AG04450 (cell line): ENCODE results near the gene SLC25A27. TPM values are rescaled to one million over a fixed set of nuclear protein-coding genes. Genes with fewer than 3 reads are reported as not detected.
"Not testable (repeated sequence)": the region's sequence is repeated elsewhere in the genome, so short reads cannot be mapped to it uniquely, and the experiment has no call there.

ENCODE experiments used
- CTCF ChIA-PET: fragments of 300-600, 350-600 bp; formaldehyde crosslinking; extraction: SDS; loops from one replicate; lab custom pipeline; 2022; ENCODE audit warnings: antibody characterized with exemption, inconsistent platforms; lab: Charles Lee
- POLR2A ChIA-PET: fragments of 350-600 bp; formaldehyde crosslinking; extraction: SDS; loops from one replicate; lab custom pipeline; 2021; ENCODE audit warnings: antibody characterized with exemption, inconsistent platforms; lab: Yijun Ruan, JAX
- DNase-seq: peaks from one replicate; pipeline ENCODE4 v3.0.0-alpha.2; 2011; ENCODE audit warnings: low read depth, low spot score
- H3K27ac ChIP-seq: one replicate; pipeline ENCODE4 v1.5.1; 2012; ENCODE audit warnings: low read depth, low read length, control low read depth
- H3K27me3 ChIP-seq: one replicate; pipeline ENCODE4 v1.6.0; 2012; ENCODE audit warnings: low read length; ENCODE audit not compliant: control insufficient read depth, insufficient read depth
- H3K4me3 ChIP-seq: 2 replicates; pipeline ENCODE4 v1.5.1; 2011; ENCODE audit warnings: mild to moderate bottlenecking, low read depth, low read length, control low read depth
- H3K9me3 ChIP-seq: 2 replicates; pipeline ENCODE4 v1.5.1; 2012; ENCODE audit warnings: low read length; ENCODE audit not compliant: control insufficient read depth, insufficient read depth
- polyA plus RNA-seq: library from polyadenylated mRNA; depleted of rRNA; stranded (reverse); fragments of >200 nt; gene quantifications from 2 replicates; pipeline ENCODE4 v1.2.3, GENCODE V29; 2011
- TF ChIP-seq, protein P1 (sequence below): IDR thresholded peaks from 2 replicates; pipeline ENCODE4 v1.5.1; 2011; ENCODE audit warnings: low read depth, low read length, control low read depth, inconsistent platforms

Gene SLC25A27
- polyA plus RNA-seq, 1 experiment = 0.25 TPM

- H3K27ac ChIP-seq = no peak overlapping the region
- H3K4me3 ChIP-seq = no peak overlapping the region
- ChIA-PET CTCF (no interaction called here), POLR2A (no interaction called here)
- no peak for DNase-seq
- no peaks in the 10 kb centered on the region for H3K9me3 ChIP-seq
- TF ChIP-seq, protein P1, sequence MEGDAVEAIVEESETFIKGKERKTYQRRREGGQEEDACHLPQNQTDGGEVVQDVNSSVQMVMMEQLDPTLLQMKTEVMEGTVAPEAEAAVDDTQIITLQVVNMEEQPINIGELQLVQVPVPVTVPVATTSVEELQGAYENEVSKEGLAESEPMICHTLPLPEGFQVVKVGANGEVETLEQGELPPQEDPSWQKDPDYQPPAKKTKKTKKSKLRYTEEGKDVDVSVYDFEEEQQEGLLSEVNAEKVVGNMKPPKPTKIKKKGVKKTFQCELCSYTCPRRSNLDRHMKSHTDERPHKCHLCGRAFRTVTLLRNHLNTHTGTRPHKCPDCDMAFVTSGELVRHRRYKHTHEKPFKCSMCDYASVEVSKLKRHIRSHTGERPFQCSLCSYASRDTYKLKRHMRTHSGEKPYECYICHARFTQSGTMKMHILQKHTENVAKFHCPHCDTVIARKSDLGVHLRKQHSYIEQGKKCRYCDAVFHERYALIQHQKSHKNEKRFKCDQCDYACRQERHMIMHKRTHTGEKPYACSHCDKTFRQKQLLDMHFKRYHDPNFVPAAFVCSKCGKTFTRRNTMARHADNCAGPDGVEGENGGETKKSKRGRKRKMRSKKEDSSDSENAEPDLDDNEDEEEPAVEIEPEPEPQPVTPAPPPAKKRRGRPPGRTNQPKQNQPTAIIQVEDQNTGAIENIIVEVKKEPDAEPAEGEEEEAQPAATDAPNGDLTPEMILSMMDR = no peak
- no peaks in the 10 kb centered on the region for H3K27me3 ChIP-seq
Observed at GRCh38 chr6:46637933-46638332, 14.8 kb upstream of the SLC25A27 start.

GRCh38 chr6:46638650-46639049 lies 14.1 kb upstream of the SLC25A27 start:
- no peaks in the 10 kb centered on the region for H3K27me3 ChIP-seq
- no peaks in the 10 kb centered on the region for H3K9me3 ChIP-seq
- ChIA-PET CTCF (no interaction called here), POLR2A (no interaction called here)
- no peak overlapping the region for H3K4me3 ChIP-seq
- no peak for DNase-seq
- H3K27ac ChIP-seq = no peak overlapping the region
- TF ChIP-seq, protein P1 = no peak

DNA sequence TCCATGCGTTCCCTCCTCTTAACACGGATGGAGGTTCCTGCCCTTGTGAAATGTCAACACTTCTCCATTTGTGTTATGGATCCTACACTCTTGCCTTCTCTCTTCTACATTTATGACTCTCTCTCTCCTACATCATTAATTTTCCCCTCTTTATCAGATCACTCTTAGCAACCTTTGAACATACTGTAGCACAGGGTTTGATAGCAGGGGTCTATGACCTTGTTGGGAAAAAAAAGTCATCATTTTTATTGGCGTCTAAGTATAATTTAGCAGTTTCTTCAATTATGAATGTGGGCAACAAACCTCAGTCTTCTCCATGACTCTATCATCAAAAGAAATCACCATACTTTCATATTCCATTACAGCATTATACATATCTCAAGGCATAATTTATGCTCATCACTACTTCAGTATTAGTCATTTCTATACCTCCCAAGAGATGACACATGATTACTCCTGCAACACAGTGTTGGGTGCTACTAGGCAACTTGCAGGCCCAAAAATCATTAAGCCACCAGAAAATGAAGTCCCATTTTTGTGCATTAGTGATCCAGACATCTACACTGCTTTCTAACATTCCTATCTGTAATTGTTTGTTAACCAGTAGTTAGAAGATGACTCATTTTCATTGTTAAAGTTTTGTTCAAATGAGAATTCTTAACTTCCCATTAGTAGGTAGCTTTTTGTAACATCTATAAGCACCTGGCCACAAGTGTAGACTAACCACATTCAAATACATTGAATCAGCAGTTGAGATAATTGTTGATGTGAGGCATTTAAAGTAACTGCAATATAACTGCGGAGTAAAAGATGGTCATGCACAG lies 9.6 kb upstream of the SLC25A27 start:
- H3K4me3 ChIP-seq = no peak overlapping the region
- TF ChIP-seq, protein P1 = no peak
- no peaks in the 10 kb centered on the region for H3K9me3 ChIP-seq
- H3K27me3 ChIP-seq = no peaks in the 10 kb centered on the region
- CTCF ChIA-PET = no interaction called here
- POLR2A ChIA-PET = no interaction called here
- no peak overlapping the region for H3K27ac ChIP-seq
- DNase-seq = no peak

DNA sequence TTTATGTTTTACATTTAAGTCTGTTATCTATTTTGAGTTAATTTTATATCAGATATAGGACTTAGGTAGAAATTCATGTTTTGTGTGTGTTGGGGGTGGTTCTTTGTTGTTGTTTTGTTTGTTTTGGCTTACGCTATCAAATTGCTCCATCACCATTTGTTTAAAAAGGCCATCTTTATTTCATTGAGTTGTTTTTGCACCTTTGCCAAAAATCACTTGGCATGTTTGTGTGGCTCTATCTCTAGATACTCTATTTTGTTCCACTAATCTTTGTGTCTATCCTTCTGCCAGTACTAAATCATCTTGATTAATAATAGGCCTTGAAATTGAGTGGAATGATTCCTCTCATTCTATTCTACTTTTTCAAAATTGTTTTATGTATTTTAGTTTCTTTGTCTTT lies 7.5 kb upstream of the SLC25A27 start:
- ChIA-PET CTCF (no interaction called here), POLR2A (no interaction called here)
- Histone ChIP-seq H3K4me3 (no peak overlapping the region), H3K27ac (no peak overlapping the region), H3K27me3 (no peaks in the 10 kb centered on the region), H3K9me3 (no peaks in the 10 kb centered on the region)
- DNase-seq = no peak
- TF ChIP-seq, protein P1 = no peak

DNA sequence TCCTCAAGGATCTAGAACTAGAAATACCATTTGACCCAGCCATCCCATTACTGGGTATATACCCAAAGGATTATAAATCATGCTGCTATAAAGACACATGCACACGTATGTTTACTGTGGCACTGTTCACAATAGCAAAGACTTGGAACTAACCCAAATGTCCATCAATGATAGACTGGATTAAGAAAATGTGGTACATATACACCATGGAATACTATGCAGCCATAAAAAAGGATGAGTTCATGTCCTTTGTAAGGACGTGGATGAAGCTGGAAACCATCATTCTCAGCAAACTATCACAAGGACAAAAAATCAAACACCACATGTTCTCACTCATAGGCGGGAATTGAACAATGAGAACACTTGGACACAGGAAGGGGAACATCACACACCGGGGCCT lies 4.7 kb upstream of the SLC25A27 start:
- H3K4me3 ChIP-seq, DNase-seq, CTCF ChIA-PET, H3K27me3 ChIP-seq, H3K9me3 ChIP-seq, H3K27ac ChIP-seq, POLR2A ChIA-PET: not testable (repeated sequence)
